ENCODE data around the gene IRX6. TPM values are rescaled to one million over a fixed set of nuclear protein-coding genes. Genes with fewer than 3 reads are reported as not detected.

The IRX6 gene
- total RNA-seq, 1 experiment from 2014 or later, result 0.22 TPM

DNA sequence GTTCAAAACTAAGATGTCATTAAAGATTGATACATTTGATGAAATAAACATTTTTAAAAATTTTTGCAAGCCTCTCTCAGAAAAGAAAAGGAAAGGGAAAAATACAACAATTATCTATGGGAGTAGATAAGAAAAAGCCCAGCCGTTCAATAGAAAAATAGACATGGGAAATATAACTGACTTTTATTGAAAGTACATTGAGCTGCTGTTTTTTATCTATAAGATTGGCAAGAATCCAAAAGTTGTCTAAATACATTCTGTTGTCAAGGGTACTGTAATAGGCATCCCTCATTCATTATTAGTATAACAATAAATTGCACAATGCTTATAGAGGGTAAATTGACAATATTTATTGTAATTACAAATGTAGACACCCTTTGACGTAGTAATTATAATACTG is 38.4 kb upstream of the IRX6 start (continued):
- TF ChIP-seq, protein P1, sequence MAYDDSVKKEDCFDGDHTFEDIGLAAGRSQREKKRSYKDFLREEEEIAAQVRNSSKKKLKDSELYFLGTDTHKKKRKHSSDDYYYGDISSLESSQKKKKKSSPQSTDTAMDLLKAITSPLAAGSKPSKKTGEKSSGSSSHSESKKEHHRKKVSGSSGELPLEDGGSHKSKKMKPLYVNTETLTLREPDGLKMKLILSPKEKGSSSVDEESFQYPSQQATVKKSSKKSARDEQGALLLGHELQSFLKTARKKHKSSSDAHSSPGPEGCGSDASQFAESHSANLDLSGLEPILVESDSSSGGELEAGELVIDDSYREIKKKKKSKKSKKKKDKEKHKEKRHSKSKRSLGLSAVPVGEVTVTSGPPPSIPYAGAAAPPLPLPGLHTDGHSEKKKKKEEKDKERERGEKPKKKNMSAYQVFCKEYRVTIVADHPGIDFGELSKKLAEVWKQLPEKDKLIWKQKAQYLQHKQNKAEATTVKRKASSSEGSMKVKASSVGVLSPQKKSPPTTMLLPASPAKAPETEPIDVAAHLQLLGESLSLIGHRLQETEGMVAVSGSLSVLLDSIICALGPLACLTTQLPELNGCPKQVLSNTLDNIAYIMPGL (CRISPR knock-in tag; IDR thresholded peaks at IDR 0.05), result no peak
- TF ChIP-seq, protein P2, sequence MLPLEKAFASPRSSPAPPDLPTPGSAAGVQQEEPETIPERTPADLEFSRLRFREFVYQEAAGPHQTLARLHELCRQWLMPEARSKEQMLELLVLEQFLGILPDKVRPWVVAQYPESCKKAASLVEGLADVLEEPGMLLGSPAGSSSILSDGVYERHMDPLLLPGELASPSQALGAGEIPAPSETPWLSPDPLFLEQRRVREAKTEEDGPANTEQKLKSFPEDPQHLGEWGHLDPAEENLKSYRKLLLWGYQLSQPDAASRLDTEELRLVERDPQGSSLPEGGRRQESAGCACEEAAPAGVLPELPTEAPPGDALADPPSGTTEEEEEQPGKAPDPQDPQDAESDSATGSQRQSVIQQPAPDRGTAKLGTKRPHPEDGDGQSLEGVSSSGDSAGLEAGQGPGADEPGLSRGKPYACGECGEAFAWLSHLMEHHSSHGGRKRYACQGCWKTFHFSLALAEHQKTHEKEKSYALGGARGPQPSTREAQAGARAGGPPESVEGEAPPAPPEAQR (CRISPR knock-in tag; IDR thresholded peaks at IDR 0.05), result no peak
- no peak for TF ChIP-seq TEAD4 (CRISPR knock-in tag; IDR thresholded peaks at IDR 0.05)
- TF ChIP-seq, protein P3, sequence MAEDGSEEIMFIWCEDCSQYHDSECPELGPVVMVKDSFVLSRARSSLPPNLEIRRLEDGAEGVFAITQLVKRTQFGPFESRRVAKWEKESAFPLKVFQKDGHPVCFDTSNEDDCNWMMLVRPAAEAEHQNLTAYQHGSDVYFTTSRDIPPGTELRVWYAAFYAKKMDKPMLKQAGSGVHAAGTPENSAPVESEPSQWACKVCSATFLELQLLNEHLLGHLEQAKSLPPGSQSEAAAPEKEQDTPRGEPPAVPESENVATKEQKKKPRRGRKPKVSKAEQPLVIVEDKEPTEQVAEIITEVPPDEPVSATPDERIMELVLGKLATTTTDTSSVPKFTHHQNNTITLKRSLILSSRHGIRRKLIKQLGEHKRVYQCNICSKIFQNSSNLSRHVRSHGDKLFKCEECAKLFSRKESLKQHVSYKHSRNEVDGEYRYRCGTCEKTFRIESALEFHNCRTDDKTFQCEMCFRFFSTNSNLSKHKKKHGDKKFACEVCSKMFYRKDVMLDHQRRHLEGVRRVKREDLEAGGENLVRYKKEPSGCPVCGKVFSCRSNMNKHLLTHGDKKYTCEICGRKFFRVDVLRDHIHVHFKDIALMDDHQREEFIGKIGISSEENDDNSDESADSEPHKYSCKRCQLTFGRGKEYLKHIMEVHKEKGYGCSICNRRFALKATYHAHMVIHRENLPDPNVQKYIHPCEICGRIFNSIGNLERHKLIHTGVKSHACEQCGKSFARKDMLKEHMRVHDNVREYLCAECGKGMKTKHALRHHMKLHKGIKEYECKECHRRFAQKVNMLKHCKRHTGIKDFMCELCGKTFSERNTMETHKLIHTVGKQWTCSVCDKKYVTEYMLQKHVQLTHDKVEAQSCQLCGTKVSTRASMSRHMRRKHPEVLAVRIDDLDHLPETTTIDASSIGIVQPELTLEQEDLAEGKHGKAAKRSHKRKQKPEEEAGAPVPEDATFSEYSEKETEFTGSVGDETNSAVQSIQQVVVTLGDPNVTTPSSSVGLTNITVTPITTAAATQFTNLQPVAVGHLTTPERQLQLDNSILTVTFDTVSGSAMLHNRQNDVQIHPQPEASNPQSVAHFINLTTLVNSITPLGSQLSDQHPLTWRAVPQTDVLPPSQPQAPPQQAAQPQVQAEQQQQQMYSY (CRISPR knock-in tag; IDR thresholded peaks at IDR 0.05), result no peak

DNA sequence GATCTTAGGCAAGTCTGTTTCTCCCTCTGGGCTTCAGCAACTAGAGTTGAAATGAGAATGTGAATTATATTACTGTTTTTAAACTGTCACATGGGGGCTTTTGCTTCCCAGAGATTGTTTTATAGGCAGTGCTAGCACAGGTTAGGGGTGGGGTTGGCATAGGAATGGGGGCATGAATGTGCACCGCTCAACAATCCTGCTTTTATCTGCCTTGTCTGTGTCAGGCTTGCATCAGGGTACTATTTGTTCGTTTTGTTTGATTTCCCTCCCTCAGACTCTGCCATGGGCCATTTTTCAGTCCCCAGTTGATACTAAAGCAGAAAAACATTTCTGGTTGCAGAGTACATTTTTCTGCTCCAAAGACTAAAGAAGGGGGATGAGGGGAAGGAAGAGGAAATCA is 34.6 kb upstream of the IRX6 start:
- H3K4me3 Mint-ChIP-seq, result no peak overlapping the region
- H3K36me3 Mint-ChIP-seq, result peaks cover 12% of the 10 kb centered on the region
- DNase-seq (ENCODE audit: low spot score) (no peak), ATAC-seq (no peak)
- H3K9me3 Mint-ChIP-seq, result peaks cover 17% of the 10 kb centered on the region
- H3K4me1 Mint-ChIP-seq, result peaks cover 22% of the 10 kb centered on the region
- no peak overlapping the region for H3K27ac Mint-ChIP-seq
- peaks cover 4% of the 10 kb centered on the region for H3K27me3 Mint-ChIP-seq (ENCODE audit: low read depth)
- POLR2A ChIA-PET, result no interaction called here
- CTCF ChIA-PET, result no interaction called here
- TF ChIP-seq, protein P4, sequence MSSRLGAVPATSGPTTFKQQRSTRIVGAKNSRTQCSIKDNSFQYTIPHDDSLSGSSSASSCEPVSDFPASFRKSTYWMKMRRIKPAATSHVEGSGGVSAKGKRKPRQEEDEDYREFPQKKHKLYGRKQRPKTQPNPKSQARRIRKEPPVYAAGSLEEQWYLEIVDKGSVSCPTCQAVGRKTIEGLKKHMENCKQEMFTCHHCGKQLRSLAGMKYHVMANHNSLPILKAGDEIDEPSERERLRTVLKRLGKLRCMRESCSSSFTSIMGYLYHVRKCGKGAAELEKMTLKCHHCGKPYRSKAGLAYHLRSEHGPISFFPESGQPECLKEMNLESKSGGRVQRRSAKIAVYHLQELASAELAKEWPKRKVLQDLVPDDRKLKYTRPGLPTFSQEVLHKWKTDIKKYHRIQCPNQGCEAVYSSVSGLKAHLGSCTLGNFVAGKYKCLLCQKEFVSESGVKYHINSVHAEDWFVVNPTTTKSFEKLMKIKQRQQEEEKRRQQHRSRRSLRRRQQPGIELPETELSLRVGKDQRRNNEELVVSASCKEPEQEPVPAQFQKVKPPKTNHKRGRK (CRISPR knock-in tag; IDR thresholded peaks at IDR 0.05; ENCODE audit: borderline replicate concordance), result no peak
- TF ChIP-seq JUN (CRISPR knock-in tag; IDR thresholded peaks at IDR 0.05) (no peak), KAT7 (CRISPR knock-in tag; IDR thresholded peaks at IDR 0.05; ENCODE audit: borderline replicate concordance) (no peak), ZNF416 (CRISPR knock-in tag; IDR thresholded peaks at IDR 0.05) (no peak), ELF4 (CRISPR knock-in tag; IDR thresholded peaks at IDR 0.05; ENCODE audit: low read depth) (no peak), MXD4 (CRISPR knock-in tag; IDR thresholded peaks at IDR 0.05; ENCODE audit: borderline replicate concordance) (no peak), NR1H2 (CRISPR knock-in tag; IDR thresholded peaks at IDR 0.05) (no peak), ZNF317 (CRISPR knock-in tag; IDR thresholded peaks at IDR 0.05; ENCODE audit: borderline replicate concordance, low read depth) (no peak), OVOL2 (CRISPR knock-in tag; IDR thresholded peaks at IDR 0.05; ENCODE audit: borderline replicate concordance) (no peak)
- TF ChIP-seq, protein P2 (CRISPR knock-in tag; IDR thresholded peaks at IDR 0.05), result no peak
- TF ChIP-seq, protein P5, sequence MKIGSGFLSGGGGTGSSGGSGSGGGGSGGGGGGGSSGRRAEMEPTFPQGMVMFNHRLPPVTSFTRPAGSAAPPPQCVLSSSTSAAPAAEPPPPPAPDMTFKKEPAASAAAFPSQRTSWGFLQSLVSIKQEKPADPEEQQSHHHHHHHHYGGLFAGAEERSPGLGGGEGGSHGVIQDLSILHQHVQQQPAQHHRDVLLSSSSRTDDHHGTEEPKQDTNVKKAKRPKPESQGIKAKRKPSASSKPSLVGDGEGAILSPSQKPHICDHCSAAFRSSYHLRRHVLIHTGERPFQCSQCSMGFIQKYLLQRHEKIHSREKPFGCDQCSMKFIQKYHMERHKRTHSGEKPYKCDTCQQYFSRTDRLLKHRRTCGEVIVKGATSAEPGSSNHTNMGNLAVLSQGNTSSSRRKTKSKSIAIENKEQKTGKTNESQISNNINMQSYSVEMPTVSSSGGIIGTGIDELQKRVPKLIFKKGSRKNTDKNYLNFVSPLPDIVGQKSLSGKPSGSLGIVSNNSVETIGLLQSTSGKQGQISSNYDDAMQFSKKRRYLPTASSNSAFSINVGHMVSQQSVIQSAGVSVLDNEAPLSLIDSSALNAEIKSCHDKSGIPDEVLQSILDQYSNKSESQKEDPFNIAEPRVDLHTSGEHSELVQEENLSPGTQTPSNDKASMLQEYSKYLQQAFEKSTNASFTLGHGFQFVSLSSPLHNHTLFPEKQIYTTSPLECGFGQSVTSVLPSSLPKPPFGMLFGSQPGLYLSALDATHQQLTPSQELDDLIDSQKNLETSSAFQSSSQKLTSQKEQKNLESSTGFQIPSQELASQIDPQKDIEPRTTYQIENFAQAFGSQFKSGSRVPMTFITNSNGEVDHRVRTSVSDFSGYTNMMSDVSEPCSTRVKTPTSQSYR (CRISPR knock-in tag; IDR thresholded peaks at IDR 0.05), result no peak
- TF ChIP-seq, protein P6, sequence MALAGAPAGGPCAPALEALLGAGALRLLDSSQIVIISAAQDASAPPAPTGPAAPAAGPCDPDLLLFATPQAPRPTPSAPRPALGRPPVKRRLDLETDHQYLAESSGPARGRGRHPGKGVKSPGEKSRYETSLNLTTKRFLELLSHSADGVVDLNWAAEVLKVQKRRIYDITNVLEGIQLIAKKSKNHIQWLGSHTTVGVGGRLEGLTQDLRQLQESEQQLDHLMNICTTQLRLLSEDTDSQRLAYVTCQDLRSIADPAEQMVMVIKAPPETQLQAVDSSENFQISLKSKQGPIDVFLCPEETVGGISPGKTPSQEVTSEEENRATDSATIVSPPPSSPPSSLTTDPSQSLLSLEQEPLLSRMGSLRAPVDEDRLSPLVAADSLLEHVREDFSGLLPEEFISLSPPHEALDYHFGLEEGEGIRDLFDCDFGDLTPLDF (CRISPR knock-in tag; IDR thresholded peaks at IDR 0.05), result no peak
- TF ChIP-seq, protein P7, sequence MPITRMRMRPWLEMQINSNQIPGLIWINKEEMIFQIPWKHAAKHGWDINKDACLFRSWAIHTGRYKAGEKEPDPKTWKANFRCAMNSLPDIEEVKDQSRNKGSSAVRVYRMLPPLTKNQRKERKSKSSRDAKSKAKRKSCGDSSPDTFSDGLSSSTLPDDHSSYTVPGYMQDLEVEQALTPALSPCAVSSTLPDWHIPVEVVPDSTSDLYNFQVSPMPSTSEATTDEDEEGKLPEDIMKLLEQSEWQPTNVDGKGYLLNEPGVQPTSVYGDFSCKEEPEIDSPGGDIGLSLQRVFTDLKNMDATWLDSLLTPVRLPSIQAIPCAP (CRISPR knock-in tag; IDR thresholded peaks at IDR 0.05), result no peak

Measured in WTC11 (cell line).